ENCODE measurements around the gene CD81.
"Not testable (repeated sequence)": the region's sequence is repeated elsewhere in the genome, so short reads cannot be mapped to it uniquely, and the experiment has no call there.

Gene CD81

GRCh38 chr11:2376751-2377451 is at the start of gene CD81:
CD81 (plus strand) TSS chr11:2377310; CDS start chr11:2377550, 240 bp downstream.
- DNase-seq (ENCODE audit: low spot score): no peak

GRCh38 chr11:2328021-2328420 is 49.1 kb upstream of the CD81 start:
- no peak for DNase-seq (ENCODE audit: low spot score)

- no peak for DNase-seq (ENCODE audit: low spot score)
These were observed 48.3 kb upstream of the CD81 start for GRCh38 chr11:2328656-2329354.

- DNase-seq (ENCODE audit: low spot score): no peak
These were observed 47.6 kb upstream of the CD81 start for GRCh38 chr11:2329551-2329950.

- DNase-seq (ENCODE audit: low spot score): no peak
These were observed 46.4 kb upstream of the CD81 start for GRCh38 chr11:2330696-2331095.

- DNase-seq (ENCODE audit: low spot score): no peak
These were observed 45.7 kb upstream of the CD81 start for GRCh38 chr11:2331404-2331803.

GRCh38 chr11:2332569-2332968 is 44.5 kb upstream of the CD81 start:
- DNase-seq (ENCODE audit: low spot score): not testable (repeated sequence)

GRCh38 chr11:2333486-2334205 is 43.5 kb upstream of the CD81 start:
- DNase-seq (ENCODE audit: low spot score): not testable (repeated sequence)

- DNase-seq (ENCODE audit: low spot score): not testable (repeated sequence)
These were observed 41.8 kb upstream of the CD81 start for GRCh38 chr11:2335286-2335685.

- not testable (repeated sequence) for DNase-seq (ENCODE audit: low spot score)
These were observed 38.4 kb upstream of the CD81 start for GRCh38 chr11:2338760-2339159.

GRCh38 chr11:2342557-2342956 is 34.6 kb upstream of the CD81 start:
- no peak for DNase-seq (ENCODE audit: low spot score)

GRCh38 chr11:2342981-2343380 is 34.1 kb upstream of the CD81 start:
- DNase-seq (ENCODE audit: low spot score): no peak

GRCh38 chr11:2343502-2343901 is 33.6 kb upstream of the CD81 start:
- no peak for DNase-seq (ENCODE audit: low spot score)

- DNase-seq (ENCODE audit: low spot score): no peak
These were observed 32.1 kb upstream of the CD81 start for GRCh38 chr11:2345050-2345449.

- DNase-seq (ENCODE audit: low spot score): no peak
These were observed 31.1 kb upstream of the CD81 start for GRCh38 chr11:2346014-2346413.

- DNase-seq (ENCODE audit: low spot score): no peak
These were observed 30.4 kb upstream of the CD81 start for GRCh38 chr11:2346586-2347307.

GRCh38 chr11:2347308-2347830 is 29.7 kb upstream of the CD81 start:
- no peak for DNase-seq (ENCODE audit: low spot score)

- DNase-seq (ENCODE audit: low spot score): no peak
These were observed 28.1 kb upstream of the CD81 start for GRCh38 chr11:2348986-2349385.

- no peak for DNase-seq (ENCODE audit: low spot score)
These were observed 25.4 kb upstream of the CD81 start for GRCh38 chr11:2351701-2352100.

GRCh38 chr11:2352420-2352819 is 24.7 kb upstream of the CD81 start:
- DNase-seq (ENCODE audit: low spot score): no peak

- DNase-seq (ENCODE audit: low spot score): no peak
These were observed 22.0 kb upstream of the CD81 start for GRCh38 chr11:2355000-2355644.

GRCh38 chr11:2357246-2357645 is 19.9 kb upstream of the CD81 start:
- DNase-seq (ENCODE audit: low spot score): no peak
